ENCODE data around the gene PHAX.
"Not testable (repeated sequence)": the region's sequence is repeated elsewhere in the genome, so short reads cannot be mapped to it uniquely, and the experiment has no call there.

PHAX gene

DNA sequence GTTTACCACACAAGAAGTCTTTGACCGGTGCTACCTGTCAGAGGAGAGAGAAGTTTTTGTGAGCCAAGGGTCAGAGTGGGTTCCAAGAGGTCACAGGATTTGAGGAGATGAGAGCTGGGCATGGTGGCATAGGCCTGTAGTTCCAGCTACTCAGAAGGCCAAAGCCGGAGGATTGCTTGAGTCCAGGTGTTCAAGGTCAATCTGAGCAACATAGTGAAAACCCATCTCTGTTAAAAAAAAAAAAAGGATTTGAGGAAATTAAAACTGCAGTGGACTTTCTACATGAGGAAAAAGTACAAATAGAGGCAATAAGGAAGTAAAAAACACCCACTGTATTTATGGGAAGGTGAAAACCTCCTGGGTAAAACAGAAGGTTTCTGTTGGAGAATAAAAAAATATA lies 63.8 kb downstream of the PHAX start:
- FAIRE-seq: no peak

DNA sequence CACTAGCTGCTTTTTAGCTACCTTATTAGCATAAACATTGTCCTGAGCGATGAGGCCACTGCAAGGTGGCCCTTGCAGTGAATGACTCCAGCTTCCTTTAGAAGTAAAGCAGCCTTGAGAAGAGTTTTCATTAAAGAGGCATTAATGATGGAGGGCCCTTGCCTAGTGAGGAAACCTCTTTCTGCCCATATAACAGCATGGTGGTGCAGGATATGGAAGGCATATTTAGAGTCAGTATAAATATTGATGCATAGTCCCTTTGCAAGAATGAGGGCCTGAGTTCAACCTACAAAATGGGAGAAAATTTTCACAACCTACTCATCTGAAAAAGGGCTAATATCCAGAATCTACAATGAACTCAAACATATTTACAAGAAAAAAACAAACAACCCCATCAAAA lies 69.4 kb downstream of the PHAX start:
- FAIRE-seq: not testable (repeated sequence)

DNA sequence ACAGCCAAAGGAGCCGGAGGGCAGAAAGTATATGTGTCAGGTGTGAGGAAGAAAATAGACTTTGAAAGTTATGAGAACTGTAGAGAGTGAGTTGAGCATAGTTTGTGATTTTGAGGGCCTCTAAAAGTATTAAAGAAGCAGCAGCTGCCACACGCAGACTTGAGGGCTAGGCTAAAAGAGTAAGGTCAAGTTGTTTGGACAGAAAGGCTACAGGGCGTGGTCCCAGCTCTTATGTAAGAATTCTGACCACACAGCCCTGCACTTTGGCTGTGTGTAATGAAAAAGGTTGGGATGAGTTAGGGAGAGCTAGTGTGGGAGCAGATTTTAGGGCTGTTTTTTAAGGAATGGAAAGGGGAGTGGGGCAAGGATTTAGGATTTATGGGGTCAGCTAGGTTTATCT lies 70.9 kb downstream of the PHAX start:
- FAIRE-seq: not testable (repeated sequence)

DNA sequence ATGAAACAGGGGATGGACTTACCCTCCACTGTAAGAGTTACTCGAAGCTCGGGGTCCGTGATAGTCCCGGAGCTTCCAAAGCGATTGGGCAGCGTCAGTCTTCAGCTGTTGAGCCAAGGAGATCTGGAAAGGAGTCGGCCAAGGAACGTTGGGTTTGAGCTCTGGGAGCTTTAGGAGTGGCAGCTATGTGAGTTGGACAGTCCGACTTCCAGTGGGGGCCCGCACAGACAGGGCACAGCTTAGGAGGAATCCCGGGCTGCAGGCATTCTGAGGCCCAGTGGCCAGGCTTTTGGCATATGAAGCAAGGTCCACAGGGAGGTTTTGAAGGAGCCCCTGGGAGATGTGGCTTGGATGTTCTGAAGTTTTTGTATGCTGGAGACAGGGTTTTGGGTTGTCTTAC lies 72.7 kb downstream of the PHAX start:
- no peak for FAIRE-seq

DNA sequence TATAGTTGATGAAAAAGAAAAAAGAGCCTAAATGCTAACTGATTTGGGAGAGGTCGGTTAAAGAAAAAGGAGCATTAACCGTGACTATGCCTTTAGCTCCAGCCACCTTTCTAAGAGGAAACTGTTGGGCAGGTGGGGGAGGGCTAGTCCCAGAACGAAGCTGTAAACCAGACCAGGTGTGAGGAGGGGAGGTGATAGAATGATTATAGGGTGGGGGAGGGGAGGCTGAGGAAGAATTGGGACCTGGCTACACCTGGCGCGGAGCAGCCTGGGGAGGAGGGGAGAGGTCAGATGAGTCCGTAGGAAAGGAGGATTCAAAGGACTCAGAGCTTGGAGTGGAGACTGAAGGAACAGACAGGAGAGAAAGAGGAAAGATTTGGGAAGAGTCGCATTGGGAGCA lies 73.4 kb downstream of the PHAX start:
- no peak for FAIRE-seq

DNA sequence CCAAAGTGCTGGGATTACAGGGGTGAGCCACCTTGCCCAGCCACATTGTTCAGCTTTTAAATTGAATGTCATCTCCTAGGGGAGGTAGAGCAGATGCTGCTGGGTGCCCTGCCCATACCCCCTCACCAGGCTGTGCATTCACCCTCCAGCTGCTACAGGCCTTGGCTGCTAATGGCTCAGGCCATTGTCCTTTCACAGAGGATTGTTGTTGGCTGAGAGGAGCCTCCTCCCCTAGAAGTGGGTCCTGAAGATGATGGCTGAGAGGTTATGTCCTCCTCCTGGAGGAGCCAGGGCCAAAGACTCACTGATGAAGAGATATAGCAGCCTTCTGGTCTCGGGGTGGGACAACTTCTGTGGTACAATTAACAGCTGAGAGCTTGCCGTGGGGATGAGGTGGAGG lies 74.6 kb downstream of the PHAX start:
- no peak for FAIRE-seq

DNA sequence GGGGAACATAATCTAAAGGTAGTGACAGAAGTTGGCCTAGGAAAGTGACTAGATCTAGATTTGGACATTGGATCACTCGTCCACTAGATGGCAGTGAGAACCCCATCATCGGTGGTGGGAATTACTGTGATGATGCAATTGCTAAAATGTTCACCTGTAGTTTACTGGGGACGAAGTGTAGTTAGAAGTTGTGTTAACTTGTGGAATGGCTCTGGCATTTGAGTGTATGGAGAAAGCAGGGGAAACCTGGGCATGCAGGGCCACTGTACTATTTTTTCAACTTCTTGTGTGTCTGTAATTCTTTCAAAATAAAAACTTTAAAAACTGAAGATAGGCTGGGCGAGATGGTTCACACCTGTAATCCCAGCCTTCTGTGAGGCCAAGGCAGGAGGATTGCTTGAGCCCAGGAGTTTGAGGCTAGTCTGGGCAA lies 75.5 kb downstream of the PHAX start:
- FAIRE-seq: no peak
